ENCODE results near the gene UHMK1.

GRCh38 chr1:162541619-162542141 is 44.1 kb downstream of the UHMK1 start:
- TF ChIP-seq CTCF (IDR thresholded peaks at IDR 0.05; ENCODE audit: insufficient read depth, low read length, poor library complexity, severe bottlenecking) (no peak), EZH2phosphoT487 (conservative IDR thresholded peaks at IDR 0.05; ENCODE audit: low read length) (no peak)

Measured in SU-DHL-6 (cell line).